A673 (cell line): ENCODE data around the gene INAVA.

Source experiments
- CTCF ChIP-seq: fragments of 300-800, 200-600 bp; sonication (generic); conservative IDR thresholded peaks from 2 replicates; pipeline ENCODE4 v1.5.1; 2017; ENCODE audit warnings: low read depth, mild to moderate bottlenecking, antibody characterized with exemption, low read length, moderate library complexity, mixed read lengths
- EZH2 ChIP-seq: fragments of 200-600 bp; sonication (generic); IDR thresholded peaks from 2 replicates; pipeline ENCODE4 v1.6.1; 2017; ENCODE audit warnings: borderline replicate concordance, low read depth, mild to moderate bottlenecking, mixed read lengths, antibody characterized with exemption, low read length; ENCODE audit not compliant: poor library complexity, severe bottlenecking

- TF ChIP-seq CTCF: no peak
- no peak for TF ChIP-seq EZH2
Measured at GRCh38 chr1:200916681-200917080, 22.0 kb downstream of the INAVA start.
